ENCODE results near the gene MCM5.

The MCM5 gene

GRCh38 chr22:35422936-35423335, 23.0 kb downstream of the MCM5 start:
- no peak for TF ChIP-seq CTCF (conservative IDR thresholded peaks at IDR 0.05; ENCODE audit: low read depth, low read length)
- H3K4me3 ChIP-seq (ENCODE audit: low read depth, low read length), result no peak overlapping the region
- DNase-seq (ENCODE audit: low read depth), result no peak

- no peak for DNase-seq (ENCODE audit: low read depth)
- no peak overlapping the region for H3K4me3 ChIP-seq (ENCODE audit: low read depth, low read length)
- TF ChIP-seq CTCF (conservative IDR thresholded peaks at IDR 0.05; ENCODE audit: low read depth, low read length), result no peak
Observed at GRCh38 chr22:35424081-35424480, 24.1 kb downstream of the MCM5 start.

GRCh38 chr22:35424761-35425160, 24.8 kb downstream of the MCM5 start:
- no peak for DNase-seq (ENCODE audit: low read depth)
- H3K4me3 ChIP-seq (ENCODE audit: low read depth, low read length), result no peak overlapping the region
- TF ChIP-seq CTCF (conservative IDR thresholded peaks at IDR 0.05; ENCODE audit: low read depth, low read length), result no peak

- TF ChIP-seq CTCF (conservative IDR thresholded peaks at IDR 0.05; ENCODE audit: low read depth, low read length), result no peak
- DNase-seq (ENCODE audit: low read depth), result no peak
- no peak overlapping the region for H3K4me3 ChIP-seq (ENCODE audit: low read depth, low read length)
Observed at GRCh38 chr22:35425546-35425945, 25.6 kb downstream of the MCM5 start.

- no peak for TF ChIP-seq CTCF (conservative IDR thresholded peaks at IDR 0.05; ENCODE audit: low read depth, low read length)
- DNase-seq (ENCODE audit: low read depth), result peak; percentile 47
- H3K4me3 ChIP-seq (ENCODE audit: low read depth, low read length), result no peak overlapping the region
Observed at GRCh38 chr22:35425971-35426800, 26.2 kb downstream of the MCM5 start.

- no peak overlapping the region for H3K4me3 ChIP-seq (ENCODE audit: low read depth, low read length)
- TF ChIP-seq CTCF (conservative IDR thresholded peaks at IDR 0.05; ENCODE audit: low read depth, low read length), result no peak
- no peak for DNase-seq (ENCODE audit: low read depth)
Observed at GRCh38 chr22:35426801-35427140, 26.8 kb downstream of the MCM5 start.

GRCh38 chr22:35430897-35431322, 31.0 kb downstream of the MCM5 start:
- DNase-seq (ENCODE audit: low read depth), result peak; percentile 89
- TF ChIP-seq CTCF (conservative IDR thresholded peaks at IDR 0.05; ENCODE audit: low read depth, low read length), result peak; percentile 96
- no peak overlapping the region for H3K4me3 ChIP-seq (ENCODE audit: low read depth, low read length)
